HFFc6 (cell line): ENCODE data around the gene IRX1. TPM values are rescaled to one million over a fixed set of nuclear protein-coding genes. Genes with fewer than 3 reads are reported as not detected.

ENCODE experiments used
- DNase-seq: peaks from one replicate; pipeline ENCODE4 v3.0.0-alpha.2; 2018
- H3K27ac Mint-ChIP-seq: 2 replicates; pipeline ENCODE4 v1.8.0; 2020; ENCODE audit warnings: mild to moderate bottlenecking, mixed read lengths
- H3K27me3 Mint-ChIP-seq: 2 replicates; pipeline ENCODE4 v1.8.0; 2021; ENCODE audit warnings: mild to moderate bottlenecking, moderate library complexity, mixed read lengths; ENCODE audit not compliant: insufficient read depth
- H3K36me3 Mint-ChIP-seq: 2 replicates; pipeline ENCODE4 v1.8.0; 2021; ENCODE audit warnings: low read depth, mixed read lengths
- H3K4me1 Mint-ChIP-seq: 2 replicates; pipeline ENCODE4 v1.8.0; 2020; ENCODE audit warnings: low read depth, mixed read lengths
- H3K4me3 Mint-ChIP-seq: 2 replicates; pipeline ENCODE4 v1.8.0; 2020; ENCODE audit warnings: mild to moderate bottlenecking, moderate library complexity, mixed read lengths
- H3K9me3 Mint-ChIP-seq: 2 replicates; pipeline ENCODE4 v1.8.0; 2020; ENCODE audit warnings: mild to moderate bottlenecking, mixed read lengths
- CTCF ChIP-seq: fragments of 200-600 bp; sonication (generic); IDR thresholded peaks from 2 replicates; pipeline ENCODE4 v1.5.0; 2021; ENCODE audit warnings: antibody characterized with exemption, mild to moderate bottlenecking
- total RNA-seq, 6 experiments: library from RNA; stranded (reverse); fragmentation: NEBNext Ultra II Directional; extraction: Animal tissue kit (Norgen Biotek cat#: 25700); gene quantifications; 2 replicates in 1 of 6; 3 replicates in 5 of 6; pipeline ENCODE4 v1.2.3, GENCODE V29; 2021

IRX1 gene
- total RNA-seq, 6 experiments from 2014 or later: not detected

GRCh38 chr5:3609120-3609681, 13.6 kb downstream of the IRX1 start:
- peaks cover 1% of the 10 kb centered on the region for H3K27me3 Mint-ChIP-seq

GRCh38 chr5:3612591-3613042, 17.0 kb downstream of the IRX1 start:
- no peak overlapping the region for H3K27ac Mint-ChIP-seq

More at GRCh38 chr5:3609120-3609681, 13.6 kb downstream of the IRX1 start:
- Mint-ChIP-seq H3K36me3 (peaks cover 5% of the 10 kb centered on the region; the same call in 1 of the 2 replicates), H3K9me3 (peaks cover 64% of the 10 kb centered on the region), H3K27ac (no peak overlapping the region), H3K4me3 (no peak overlapping the region), H3K4me1 (no peaks in the 10 kb centered on the region)
- DNase-seq: no peak
- no peak for TF ChIP-seq CTCF

GRCh38 chr5:3613726-3614125, 18.1 kb downstream of the IRX1 start:
- no peak for TF ChIP-seq CTCF
- Mint-ChIP-seq H3K27ac (no peak overlapping the region), H3K4me1 (no peaks in the 10 kb centered on the region), H3K9me3 (peaks cover 56% of the 10 kb centered on the region), H3K27me3 (no peaks in the 10 kb centered on the region), H3K36me3 (no peaks in the 10 kb centered on the region; the same call in 1 of the 2 replicates), H3K4me3 (no peak overlapping the region)
- DNase-seq: no peak

More at GRCh38 chr5:3612591-3613042, 17.0 kb downstream of the IRX1 start:
- no peaks in the 10 kb centered on the region; the same call in 1 of the 2 replicates for H3K36me3 Mint-ChIP-seq
- no peaks in the 10 kb centered on the region; the same call in 1 of the 2 replicates for H3K27me3 Mint-ChIP-seq
- no peak for TF ChIP-seq CTCF
- H3K4me3 Mint-ChIP-seq: no peak overlapping the region
- no peak for DNase-seq
- H3K9me3 Mint-ChIP-seq: peaks cover 67% of the 10 kb centered on the region
- no peaks in the 10 kb centered on the region for H3K4me1 Mint-ChIP-seq

GRCh38 chr5:3615217-3615616, 19.6 kb downstream of the IRX1 start:
- DNase-seq: no peak
- no peak for TF ChIP-seq CTCF
- peaks cover 55% of the 10 kb centered on the region for H3K9me3 Mint-ChIP-seq
- no peak overlapping the region for H3K27ac Mint-ChIP-seq
- no peaks in the 10 kb centered on the region for H3K4me1 Mint-ChIP-seq
- no peaks in the 10 kb centered on the region; the same call in 1 of the 2 replicates for H3K36me3 Mint-ChIP-seq
- no peaks in the 10 kb centered on the region for H3K27me3 Mint-ChIP-seq
- H3K4me3 Mint-ChIP-seq: no peak overlapping the region

GRCh38 chr5:3615829-3616228, 20.2 kb downstream of the IRX1 start:
- H3K36me3 Mint-ChIP-seq: no peaks in the 10 kb centered on the region; the same call in 1 of the 2 replicates
- no peak overlapping the region for H3K27ac Mint-ChIP-seq
- no peak overlapping the region for H3K4me3 Mint-ChIP-seq
- no peaks in the 10 kb centered on the region for H3K27me3 Mint-ChIP-seq
- DNase-seq: no peak
- TF ChIP-seq CTCF: no peak
- peaks cover 57% of the 10 kb centered on the region for H3K9me3 Mint-ChIP-seq
- no peaks in the 10 kb centered on the region for H3K4me1 Mint-ChIP-seq
